Measurements from ENCODE around the gene CLCN7.

GRCh38 chr16:1407753-1408152, 67.1 kb downstream of the CLCN7 start:
- TF ChIP-seq, protein P1, sequence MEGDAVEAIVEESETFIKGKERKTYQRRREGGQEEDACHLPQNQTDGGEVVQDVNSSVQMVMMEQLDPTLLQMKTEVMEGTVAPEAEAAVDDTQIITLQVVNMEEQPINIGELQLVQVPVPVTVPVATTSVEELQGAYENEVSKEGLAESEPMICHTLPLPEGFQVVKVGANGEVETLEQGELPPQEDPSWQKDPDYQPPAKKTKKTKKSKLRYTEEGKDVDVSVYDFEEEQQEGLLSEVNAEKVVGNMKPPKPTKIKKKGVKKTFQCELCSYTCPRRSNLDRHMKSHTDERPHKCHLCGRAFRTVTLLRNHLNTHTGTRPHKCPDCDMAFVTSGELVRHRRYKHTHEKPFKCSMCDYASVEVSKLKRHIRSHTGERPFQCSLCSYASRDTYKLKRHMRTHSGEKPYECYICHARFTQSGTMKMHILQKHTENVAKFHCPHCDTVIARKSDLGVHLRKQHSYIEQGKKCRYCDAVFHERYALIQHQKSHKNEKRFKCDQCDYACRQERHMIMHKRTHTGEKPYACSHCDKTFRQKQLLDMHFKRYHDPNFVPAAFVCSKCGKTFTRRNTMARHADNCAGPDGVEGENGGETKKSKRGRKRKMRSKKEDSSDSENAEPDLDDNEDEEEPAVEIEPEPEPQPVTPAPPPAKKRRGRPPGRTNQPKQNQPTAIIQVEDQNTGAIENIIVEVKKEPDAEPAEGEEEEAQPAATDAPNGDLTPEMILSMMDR (IDR thresholded peaks at IDR 0.05), result no peak
- TF ChIP-seq POLR2AphosphoS5 (IDR thresholded peaks at IDR 0.05; ENCODE audit: insufficient read depth in 1 of 2, low read depth in 1 of 2) (no peak), POLR2A (IDR thresholded peaks at IDR 0.05) (no peak)
